ENCODE data around the gene AHRR.
"Not testable (repeated sequence)": the region's sequence is repeated elsewhere in the genome, so short reads cannot be mapped to it uniquely, and the experiment has no call there.

The AHRR gene

DNA sequence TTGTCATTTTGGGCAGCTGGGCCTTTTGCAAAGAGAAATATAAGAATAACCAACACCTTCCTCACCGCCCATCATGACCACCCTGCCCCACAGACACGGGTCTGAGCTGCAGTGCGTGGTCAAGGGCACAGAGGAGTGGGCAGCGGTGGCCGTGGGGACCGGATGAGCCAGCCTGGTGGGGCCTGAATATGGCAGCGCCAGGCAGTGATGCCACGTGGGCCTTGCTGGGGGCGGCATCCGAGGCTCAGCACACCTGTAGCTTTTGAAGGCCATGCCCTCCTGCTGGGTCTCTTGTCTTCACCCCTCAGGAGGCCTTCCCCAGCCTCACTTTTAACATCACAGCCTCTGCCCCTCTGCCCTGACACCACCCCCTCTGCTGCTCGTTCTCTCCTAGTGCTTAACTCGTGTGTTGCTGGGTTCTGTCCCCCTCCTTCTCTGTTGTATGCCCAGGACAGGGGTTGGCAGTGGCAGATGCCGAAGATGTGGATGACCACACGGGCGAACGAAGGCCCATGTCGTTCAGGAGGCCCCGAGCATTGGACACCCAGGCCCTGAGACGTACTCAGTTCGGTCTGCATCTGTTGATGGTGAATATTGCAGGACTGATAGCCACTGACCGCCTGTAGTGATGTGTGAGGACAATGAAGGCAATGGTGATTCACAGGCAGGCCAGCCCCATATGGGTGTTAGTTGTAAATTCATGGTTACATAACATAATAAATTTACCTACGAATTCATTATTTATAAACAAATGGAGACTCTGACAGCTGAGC lies 46.0 kb downstream of the AHRR start:
- no peak for DNase-seq (ENCODE audit: low read depth in 2 of 2)

DNA sequence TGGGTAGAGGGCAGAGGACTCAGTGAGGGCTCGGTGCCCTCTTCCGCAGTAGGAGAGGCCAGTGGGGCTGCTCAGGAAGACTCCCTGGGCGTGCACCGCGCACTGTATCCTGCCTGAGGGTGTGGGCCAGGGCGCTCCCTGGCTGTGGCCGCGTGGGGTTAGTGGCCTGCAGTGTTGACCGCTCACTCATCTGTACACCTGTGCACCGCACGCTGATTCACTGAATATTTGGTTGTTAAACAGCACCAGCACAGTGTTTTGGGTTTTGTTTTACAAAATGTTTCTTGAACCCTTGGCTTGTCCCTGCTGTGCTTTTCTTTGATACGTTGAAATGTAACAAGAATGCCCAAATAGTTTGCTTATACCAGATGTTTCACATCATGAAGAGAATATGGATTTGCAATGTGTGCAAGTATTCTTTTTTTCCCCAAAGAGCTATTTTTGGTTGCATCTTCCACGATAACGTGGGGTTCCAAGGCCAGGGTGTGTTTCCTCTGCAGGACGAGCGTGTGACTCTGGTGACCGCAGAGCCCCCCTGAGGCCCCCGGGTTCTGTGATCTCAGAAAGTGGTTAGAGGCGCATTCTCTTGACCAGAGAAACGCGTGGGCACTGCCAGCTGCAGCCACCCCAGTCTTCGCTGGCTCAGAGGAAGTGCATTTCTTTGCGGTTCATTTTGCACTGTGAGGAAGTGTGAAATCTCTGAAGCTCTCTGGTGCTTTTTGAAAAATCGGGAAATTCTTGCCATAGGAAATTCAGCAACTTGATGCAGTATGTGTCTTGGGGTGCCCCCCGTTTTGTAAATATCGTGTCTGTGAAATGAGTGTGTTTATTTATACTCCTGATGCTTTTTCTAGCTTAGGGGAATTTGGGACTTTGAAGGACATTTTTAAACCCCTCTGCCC lies 46.9 kb downstream of the AHRR start:
- DNase-seq (ENCODE audit: low read depth in 2 of 2), result no peak

DNA sequence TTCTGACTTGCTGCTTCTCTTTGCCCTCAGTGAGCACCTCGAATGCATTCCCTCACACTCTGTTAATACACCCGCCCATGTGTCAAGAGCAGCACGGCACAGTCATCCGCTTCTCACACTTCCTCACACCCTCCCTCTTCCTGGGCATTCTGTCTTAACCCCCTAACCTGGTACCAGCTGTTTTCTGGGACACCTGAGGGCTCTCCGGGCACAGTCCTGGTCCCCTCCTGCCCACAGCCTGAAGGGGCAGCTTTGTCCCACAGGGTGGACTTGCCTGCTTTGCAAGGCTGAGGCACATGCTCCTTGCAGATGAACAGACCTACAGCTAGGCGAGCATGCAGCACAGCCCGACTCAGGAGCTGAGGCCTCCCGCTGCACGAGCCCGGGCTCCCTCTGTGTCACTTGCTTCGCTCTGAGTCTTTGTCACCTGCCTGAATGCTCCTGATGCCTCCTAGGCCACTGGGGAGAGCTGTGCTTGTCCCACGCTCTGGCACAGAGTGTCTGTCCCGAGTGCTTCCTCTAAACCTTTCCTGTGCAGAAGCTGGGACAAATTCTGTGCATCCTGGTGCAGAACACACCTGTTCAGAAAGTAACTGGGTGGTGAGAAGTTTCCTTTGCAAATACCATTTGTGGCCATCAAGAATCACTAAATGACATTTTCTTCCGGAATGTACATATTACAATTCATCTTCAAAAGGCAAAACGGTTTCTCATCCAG lies 47.8 kb downstream of the AHRR start:
- DNase-seq (ENCODE audit: low read depth in 2 of 2), result no peak

DNA sequence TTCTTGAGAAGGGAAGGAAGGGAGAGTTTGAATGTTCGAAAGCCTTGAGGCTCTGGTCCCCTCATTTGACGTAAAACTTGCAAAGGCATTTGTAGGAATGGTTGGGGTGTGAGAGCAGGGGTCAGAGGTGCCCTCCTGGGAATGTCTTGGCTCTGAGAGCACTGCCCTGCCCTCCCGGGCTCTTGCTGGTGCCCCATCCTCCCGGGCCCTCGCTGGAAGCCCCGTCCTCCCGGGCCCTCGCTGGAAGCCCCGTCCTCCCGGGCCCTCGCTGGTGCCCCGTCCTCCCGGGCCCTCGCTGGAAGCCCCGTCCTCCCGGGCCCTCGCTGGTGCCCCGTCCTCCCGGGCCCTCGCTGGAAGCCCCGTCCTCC lies 48.3 kb downstream of the AHRR start:
- DNase-seq (ENCODE audit: low read depth in 2 of 2), result not testable (repeated sequence)

GRCh38 chr5:370311-370958 lies 48.9 kb downstream of the AHRR start:
- DNase-seq (ENCODE audit: low read depth in 2 of 2), result no peak

DNA sequence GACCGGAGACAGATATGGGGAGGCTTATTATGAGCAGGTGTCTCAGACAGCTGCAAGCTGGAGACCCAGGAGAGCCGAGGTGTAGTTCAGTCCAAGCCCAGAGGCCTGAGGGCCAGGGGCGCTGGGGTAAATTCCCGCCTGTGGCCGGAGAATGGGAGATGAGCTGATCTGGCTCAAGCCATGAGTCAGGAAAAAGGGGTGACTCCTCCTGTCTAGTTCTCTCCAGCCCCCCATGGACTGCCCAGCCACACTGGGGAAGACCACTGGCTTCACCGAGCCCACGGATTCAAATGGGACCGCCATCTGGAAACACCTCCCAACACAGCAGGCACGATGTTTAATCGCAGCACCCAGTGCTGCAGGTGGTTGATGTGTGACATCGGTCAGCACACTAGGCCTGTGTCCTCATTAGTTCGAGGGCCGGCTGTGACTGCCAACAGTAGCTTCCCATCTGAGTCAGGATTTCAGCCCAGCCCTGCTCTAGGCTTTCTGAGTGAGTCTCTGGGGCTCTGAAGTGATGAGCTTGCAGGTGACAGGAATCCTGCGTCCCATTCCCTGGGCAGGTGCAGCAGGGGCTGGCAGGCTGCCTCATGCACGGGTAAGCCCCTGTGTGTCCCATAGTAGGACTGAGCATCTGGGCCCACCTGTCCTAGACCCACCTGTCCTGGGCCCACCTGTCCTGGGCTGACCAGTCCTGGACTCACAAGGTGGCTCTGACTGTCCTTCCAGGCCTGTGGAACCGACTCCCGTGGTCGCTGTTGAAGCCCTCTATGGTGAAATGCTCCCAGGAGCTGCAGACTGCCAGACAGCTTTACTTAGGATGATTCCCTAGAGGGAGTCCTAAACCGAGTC lies 49.7 kb downstream of the AHRR start:
- DNase-seq (ENCODE audit: low read depth in 2 of 2), result no peak

DNA sequence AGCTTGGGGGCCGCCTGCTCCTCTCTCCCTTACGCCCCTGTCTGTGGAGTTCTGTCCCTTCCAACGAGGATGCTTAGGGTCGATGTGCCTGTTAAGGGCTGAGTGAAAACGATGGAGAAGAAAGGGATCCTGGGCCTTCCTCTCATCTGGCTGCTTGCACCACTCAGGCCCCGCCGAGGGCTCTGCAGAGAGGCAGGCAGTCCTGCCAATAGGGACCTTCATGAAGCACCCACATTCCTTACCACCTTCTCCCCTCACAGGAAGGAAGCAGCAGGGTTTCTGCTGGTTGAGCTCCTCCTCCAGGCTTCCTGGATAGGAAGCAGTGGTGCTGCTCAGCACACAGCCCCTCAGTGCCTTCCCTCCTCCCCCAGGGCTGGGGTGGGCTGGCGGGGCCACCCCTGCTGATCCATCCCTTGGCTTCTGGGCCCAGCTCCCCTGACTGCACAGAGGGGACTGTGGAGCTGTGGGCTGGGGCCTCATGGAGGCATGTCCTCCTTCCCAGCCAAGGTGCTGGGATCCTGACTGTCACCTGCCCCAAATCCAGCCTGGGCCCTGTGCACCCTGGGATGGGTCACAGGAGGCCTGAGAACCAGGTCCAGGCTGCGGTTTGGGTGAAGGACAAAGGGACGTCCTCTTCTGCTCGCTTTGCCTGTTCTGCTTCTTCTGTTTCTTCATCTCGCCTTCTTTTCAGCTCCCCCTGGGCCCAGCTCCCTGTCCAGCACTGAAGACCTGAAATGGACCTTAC lies 50.5 kb downstream of the AHRR start:
- DNase-seq (ENCODE audit: low read depth in 2 of 2), result no peak

- no peak for DNase-seq (ENCODE audit: low read depth in 2 of 2)
These were observed 51.1 kb downstream of the AHRR start for GRCh38 chr5:372556-372995.

DNA sequence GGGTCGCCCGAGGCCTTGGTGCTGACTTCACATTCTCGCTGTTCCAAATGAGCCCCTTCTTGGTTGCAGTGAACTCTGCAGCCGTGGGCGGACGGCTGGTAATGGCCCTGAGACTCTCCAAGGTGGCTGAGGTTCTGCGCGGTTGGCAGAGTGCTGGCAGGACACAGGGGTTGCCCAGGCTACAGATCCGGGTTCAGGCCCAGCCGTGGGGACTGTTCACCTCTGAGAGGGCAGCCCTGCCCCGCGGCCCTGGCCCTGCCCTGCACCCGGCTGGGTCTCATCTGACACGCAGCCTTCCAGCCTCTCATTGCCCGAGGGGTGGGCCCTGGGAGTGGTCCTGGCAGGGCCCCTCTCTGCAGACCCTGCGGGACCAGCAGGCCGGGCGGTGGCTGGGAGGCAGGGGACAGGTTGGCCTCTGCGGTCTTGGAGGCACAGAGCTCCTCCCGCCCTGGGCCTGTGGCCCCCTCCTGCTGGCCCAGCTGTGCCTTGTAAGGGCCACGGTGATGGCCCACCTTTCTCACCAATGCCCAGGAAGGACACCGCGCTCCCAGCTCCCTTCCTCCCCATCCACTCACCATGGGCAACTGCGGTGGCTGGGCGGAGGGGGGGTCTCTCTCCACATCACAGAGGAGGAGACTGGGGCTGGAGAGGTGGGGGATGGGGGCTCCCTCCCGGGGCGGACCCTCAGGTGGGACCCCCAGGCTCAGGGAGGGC lies 51.6 kb downstream of the AHRR start:
- no peak for DNase-seq (ENCODE audit: low read depth in 2 of 2)

GRCh38 chr5:373710-374602 lies 52.4 kb downstream of the AHRR start:
- peak; percentile 60 to 77 for DNase-seq (ENCODE audit: low read depth in 2 of 2)

DNA sequence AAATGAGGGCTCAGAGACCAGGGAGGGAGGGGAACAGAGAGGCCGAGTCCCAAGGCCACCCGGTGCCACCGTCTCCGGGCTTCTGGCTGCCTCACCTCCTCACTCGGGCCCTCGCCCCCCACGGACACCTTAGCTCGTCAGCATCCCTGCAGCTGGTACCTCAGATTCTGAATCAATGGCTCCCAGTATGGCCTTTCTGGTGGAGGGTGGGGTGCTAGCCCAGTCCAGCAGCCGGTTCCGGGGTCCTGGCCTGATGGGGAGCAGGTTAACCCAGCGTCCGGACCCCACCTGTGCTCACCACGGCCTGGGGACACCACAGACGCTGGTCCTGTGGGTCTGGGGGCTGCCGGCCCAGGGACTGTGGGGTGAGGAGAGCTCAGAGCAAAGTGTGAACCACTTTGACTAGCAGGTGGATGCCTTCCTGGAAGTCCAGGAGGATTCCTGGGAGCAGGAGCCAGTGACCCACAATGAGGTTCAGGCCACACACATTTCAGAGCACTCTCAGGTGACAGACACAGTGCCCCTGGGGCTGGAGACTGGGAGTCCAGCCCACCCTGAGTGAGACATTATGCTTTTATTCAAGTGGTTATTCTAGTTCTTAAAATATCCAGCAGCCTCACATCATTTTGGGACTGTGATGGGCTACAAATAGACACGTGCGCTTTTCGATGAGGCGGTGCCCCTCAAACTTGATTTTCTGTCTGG lies 53.3 kb downstream of the AHRR start:
- no peak for DNase-seq (ENCODE audit: low read depth in 2 of 2)

DNA sequence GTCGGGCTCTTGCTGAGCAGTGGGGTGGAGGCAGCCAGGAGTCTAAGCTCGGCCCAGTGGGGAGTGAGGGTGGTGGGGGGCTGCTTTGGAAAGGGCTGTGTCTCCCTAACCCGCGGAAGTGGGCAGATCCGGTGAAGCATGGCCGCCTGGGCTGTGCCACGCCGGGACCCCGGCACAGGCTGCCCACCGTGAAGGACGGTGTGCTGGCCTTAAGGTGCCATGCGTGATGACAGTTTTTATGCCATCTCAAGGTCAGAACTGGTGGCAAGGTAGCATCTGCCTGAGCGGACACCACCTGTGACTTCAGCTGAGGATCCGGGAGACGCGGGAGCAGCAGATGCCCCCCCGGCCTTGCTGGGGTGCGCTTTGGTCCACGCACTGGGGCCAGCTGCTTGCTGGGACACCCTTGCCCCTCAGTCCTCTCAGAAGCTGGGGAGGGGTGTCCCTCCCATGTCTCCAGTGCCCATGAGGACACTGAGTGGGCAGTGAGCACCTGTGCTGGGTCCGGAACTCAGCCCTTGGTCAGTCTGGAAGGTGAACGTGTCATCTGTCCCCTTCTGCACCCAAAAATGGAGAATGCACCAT lies 53.9 kb downstream of the AHRR start:
- DNase-seq (ENCODE audit: low read depth in 2 of 2), result no peak

- DNase-seq (ENCODE audit: low read depth in 2 of 2), result no peak
These were observed 54.6 kb downstream of the AHRR start for GRCh38 chr5:375921-376798.

DNA sequence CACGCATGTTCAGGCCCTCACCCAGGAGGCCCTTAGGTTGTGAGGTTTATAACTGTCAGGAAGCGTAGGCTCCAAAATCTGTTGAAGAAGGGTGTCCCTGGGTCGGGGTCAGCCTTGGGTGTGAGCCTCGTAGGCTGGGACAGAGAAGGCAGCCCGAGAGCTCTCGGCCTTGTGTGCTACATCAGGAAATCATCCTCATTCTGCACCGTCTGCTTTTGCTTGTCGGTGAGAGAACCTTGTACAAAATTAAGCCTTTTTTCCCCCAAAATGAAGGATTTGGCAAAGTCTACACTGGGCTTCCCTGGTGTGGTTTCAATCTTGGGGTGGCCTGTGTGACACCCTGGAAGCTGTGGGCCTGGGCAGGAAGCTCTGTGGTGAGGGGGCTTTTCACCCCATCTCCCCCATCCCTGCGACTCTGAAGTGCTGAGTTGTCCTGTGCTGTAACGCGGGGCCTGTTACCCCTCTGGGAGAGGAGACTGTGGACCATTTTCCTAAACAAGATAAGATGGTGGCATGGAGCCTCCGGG lies 55.3 kb downstream of the AHRR start:
- no peak for DNase-seq (ENCODE audit: low read depth in 2 of 2)

- DNase-seq (ENCODE audit: low read depth in 2 of 2), result no peak
These were observed 55.9 kb downstream of the AHRR start for GRCh38 chr5:377326-377981.

Data from stimulated activated CD8-positive, alpha-beta memory T cell treated with anti-CD3 and anti-CD28 coated beads, Interleukin-7, amount 100 ng/mL, for 4 hours (primary cell).